Endothelial cell of umbilical vein (primary cell): ENCODE data around the gene CCDC185. TPM values are rescaled to one million over a fixed set of nuclear protein-coding genes. Genes with fewer than 3 reads are reported as not detected.

Experiments
- BruUV-seq: library from RNA; stranded (reverse); fragments of 400-500 nt; replicated peaks from 2 replicates; lab custom pipeline; 2021; lab: Mats Ljungman, UMichigan
- CTCF ChIA-PET: fragments of 300-600, 350-600 bp; sonication (Branson Sonifier 250); formaldehyde crosslinking; loops from one replicate; lab custom pipeline; 2021; ENCODE audit warnings: antibody characterized with exemption, inconsistent platforms; lab: Charles Lee
- POLR2A ChIA-PET: fragments of 300-600, 350-600 bp; sonication (Branson Sonifier 250); formaldehyde crosslinking; loops from one replicate; lab custom pipeline; 2021; ENCODE audit warnings: antibody characterized with exemption, inconsistent platforms; lab: Charles Lee
- DNase-seq: peaks from one replicate; pipeline ENCODE4 v3.0.0-alpha.2; 2011; ENCODE audit warnings: low read depth, low spot score
- FAIRE-seq: peaks from 2 replicates; lab custom pipeline; 2011; peaks lifted over from hg19 to GRCh38; lab: Jason Lieb, UNC
- H2AFZ ChIP-seq: 2 replicates; pipeline ENCODE4 v1.6.0; 2012; ENCODE audit warnings: low read depth, low read length, control low read depth, inconsistent platforms
- H3K27ac ChIP-seq: 2 replicates; pipeline ENCODE4 v1.5.1; 2011; ENCODE audit warnings: low read depth, mild to moderate bottlenecking, control low read depth, low read length, moderate library complexity; ENCODE audit not compliant: insufficient read depth
- H3K27me3 ChIP-seq, 2 experiments: 2 replicates each; pipeline versions ENCODE4 v1.6.0 to v1.6.1; 2011; ENCODE audit warnings: low read length in 2 of 2, mixed read lengths in 1 of 2; ENCODE audit not compliant: control insufficient read depth in 2 of 2, insufficient read depth in 2 of 2
- H3K36me3 ChIP-seq, 2 experiments: 2 replicates in 1 of 2; 3 replicates in 1 of 2; pipeline ENCODE4 v1.5.1; 2011; ENCODE audit warnings: low read length in 2 of 2, mild to moderate bottlenecking in 1 of 2, moderate library complexity in 1 of 2; ENCODE audit not compliant: control insufficient read depth in 2 of 2, insufficient read depth in 2 of 2; ENCODE audit errors: extremely low read depth in 1 of 2
- H3K4me1 ChIP-seq: 3 replicates; pipeline ENCODE4 v1.5.1; 2011; ENCODE audit warnings: mild to moderate bottlenecking, low read length; ENCODE audit not compliant: control insufficient read depth, insufficient read depth; ENCODE audit errors: extremely low read depth
- H3K4me2 ChIP-seq: 2 replicates; pipeline ENCODE4 v1.6.1; 2011; ENCODE audit warnings: low read length, control low read depth, mixed read lengths; ENCODE audit not compliant: insufficient read depth
- H3K4me3 ChIP-seq, 3 experiments: fragments of 200-600 bp in 1 of 3; sonication (generic), shearing (Covaris generic) in 1 of 3; replicated peaks in 1 of 3; 2 replicates each; pipeline ENCODE4 v1.5.1; 2011 to 2016; ENCODE audit warnings: control low read depth in 3 of 3, low read length in 3 of 3, mild to moderate bottlenecking in 2 of 3, inconsistent platforms in 1 of 3, low read depth in 1 of 3, moderate library complexity in 1 of 3; ENCODE audit not compliant: insufficient read depth in 1 of 3
- H3K79me2 ChIP-seq: 2 replicates; pipeline ENCODE4 v1.6.0; 2012; ENCODE audit warnings: low read length, inconsistent platforms; ENCODE audit not compliant: control insufficient read depth, insufficient read depth
- H3K9ac ChIP-seq: replicated peaks from 2 replicates; pipeline ENCODE3; 2011; ENCODE audit warnings: low read length, control low read depth; ENCODE audit not compliant: insufficient read depth; ENCODE audit errors: extremely low read depth
- H3K9me1 ChIP-seq: replicated peaks from 3 replicates; pipeline ENCODE4 v1.6.0; 2011; ENCODE audit warnings: mild to moderate bottlenecking, low read length; ENCODE audit not compliant: control insufficient read depth, insufficient read depth; ENCODE audit errors: extremely low read depth
- H3K9me3 ChIP-seq: replicated peaks from 2 replicates; pipeline ENCODE4 v1.5.1; 2012; ENCODE audit warnings: low read length, inconsistent platforms; ENCODE audit not compliant: control insufficient read depth, insufficient read depth
- H4K20me1 ChIP-seq: replicated peaks from 2 replicates; pipeline ENCODE3; 2011; ENCODE audit warnings: mild to moderate bottlenecking, low read length; ENCODE audit not compliant: control insufficient read depth, insufficient read depth; ENCODE audit errors: extremely low read depth
- CTCF ChIP-seq, 2 donors: IDR thresholded peaks; 1 replicate in 1 of 2; 2 replicates in 1 of 2; pipeline ENCODE4 v1.5.1; 2011; ENCODE audit warnings: low read length in 2 of 2, mild to moderate bottlenecking in 2 of 2, moderate library complexity in 2 of 2, control low read depth in 1 of 2, inconsistent platforms in 1 of 2, low read depth in 1 of 2; ENCODE audit not compliant: insufficient read depth in 1 of 2; ENCODE audit errors: extremely low read depth in 1 of 2
- EZH2 ChIP-seq: IDR thresholded peaks from 2 replicates; pipeline ENCODE4 v1.6.1; 2012; ENCODE audit warnings: borderline replicate concordance, low read depth, mild to moderate bottlenecking, moderate library complexity, low read length, inconsistent platforms; ENCODE audit not compliant: severe bottlenecking
- FOS ChIP-seq: IDR thresholded peaks from 2 replicates; pipeline ENCODE4 v1.6.1; 2011; ENCODE audit warnings: mild to moderate bottlenecking, low read length, moderate library complexity, borderline replicate concordance; ENCODE audit not compliant: insufficient read depth
- GATA2 ChIP-seq: IDR thresholded peaks from 2 replicates; pipeline ENCODE4 v1.7.0; 2011; ENCODE audit warnings: low read depth, mild to moderate bottlenecking, moderate library complexity, mixed read lengths, low read length; ENCODE audit not compliant: insufficient read length, insufficient read depth
- JUN ChIP-seq: IDR thresholded peaks from 2 replicates; pipeline ENCODE4 v1.6.1; 2011; ENCODE audit warnings: borderline replicate concordance, low read depth; ENCODE audit not compliant: insufficient read length, insufficient read depth
- MAX ChIP-seq: IDR thresholded peaks from 2 replicates; pipeline ENCODE4 v1.6.1; 2011; ENCODE audit not compliant: insufficient read depth, insufficient read length
- MYC ChIP-seq: IDR thresholded peaks from one replicate; pipeline ENCODE4 v1.6.1; 2011; ENCODE audit warnings: mild to moderate bottlenecking, low read depth, low read length
- POLR2A ChIP-seq: IDR thresholded peaks from 2 replicates; pipeline ENCODE4 v1.6.1; 2012; ENCODE audit warnings: low read depth, mild to moderate bottlenecking, control low read depth, low read length
- POLR2AphosphoS5 ChIP-seq: IDR thresholded peaks from 2 replicates; pipeline ENCODE4 v1.6.1; 2012; ENCODE audit warnings: low read depth, mild to moderate bottlenecking, control low read depth, low read length, moderate library complexity; ENCODE audit not compliant: insufficient read depth
- dilution Hi-C: fragments of 300-500 bp; cut with MboI; formaldehyde crosslinking; loops from one replicate; pipeline ENCODE4 v1.15.0; 2019; ENCODE audit warnings: low sequenced_read_pairs; ENCODE audit not compliant: extremely low pct_ligation_motif_present
- intact Hi-C: fragments of 100-400 bp; cut with micrococcal nuclease; formaldehyde crosslinking; loops from one replicate; pipeline ENCODE4 v1.10.0; 2022
- polyA plus RNA-seq, 4 experiments: library from polyadenylated mRNA; depleted of rRNA in 3 of 4; stranded (reverse) in 3 of 4; unstranded in 1 of 4; fragments of >200 nt; gene quantifications; 2 replicates each; pipeline versions ENCODE4 v1.2.1 to v1.2.3, GENCODE V29; 2011 to 2012; ENCODE audit warnings: missing spikeins in 1 of 4
- total RNA-seq: library from RNA; stranded (reverse); gene quantifications from 2 replicates; pipeline ENCODE4 v1.2.3, GENCODE V29; 2021

Gene CCDC185
- total and polyA plus RNA-seq, 2 donors (not counting 3 experiments of a cell fraction or from before 2014, with no cell fraction given) = not detected

- no peak overlapping the region for H3K4me2 ChIP-seq
- dilution Hi-C loops (no loop called here), intact Hi-C loops (no loop called here)
- no TSS peak for BruUV-seq
- H3K36me3 ChIP-seq = no peaks in the 10 kb centered on the region
- no peaks in the 10 kb centered on the region for H3K79me2 ChIP-seq
- H3K9me3 ChIP-seq = no peaks in the 10 kb centered on the region
- FAIRE-seq (no peak), DNase-seq (no peak)
- no peak for TF ChIP-seq MAX
- TF ChIP-seq CTCF (IDR thresholded peaks at IDR 0.05; ENCODE audit: extremely low read depth in 1 of 2, insufficient read depth in 1 of 2, low read depth in 1 of 2, low read length in 2 of 2) = no peak
- TF ChIP-seq FOS = no peak
- TF ChIP-seq POLR2A = no peak
- TF ChIP-seq EZH2 = no peak
- no peak for TF ChIP-seq JUN
- no peak for TF ChIP-seq MYC
- TF ChIP-seq POLR2AphosphoS5 = no peak
- TF ChIP-seq GATA2 = no peak
- POLR2A ChIA-PET = no interaction called here
- H3K27ac ChIP-seq = no peak overlapping the region
- no peak overlapping the region for H3K4me3 ChIP-seq
- H3K27me3 ChIP-seq = no peaks in the 10 kb centered on the region
- H3K9me1 ChIP-seq = no peaks in the 10 kb centered on the region
- H3K9ac ChIP-seq = no peak overlapping the region
- no peak overlapping the region for H2AFZ ChIP-seq
- H4K20me1 ChIP-seq = no peaks in the 10 kb centered on the region
- H3K4me1 ChIP-seq = no peaks in the 10 kb centered on the region
- CTCF ChIA-PET = interaction anchor here (0.8 kb wide), 1 partner anchor 288 kb away, joined by 3 read pairs; no protein-coding TSS in a partner anchor
Measured at GRCh38 chr1:223411309-223411708, 18.1 kb downstream of the CCDC185 start.
